Measurements from ENCODE around the gene CEP128.

The CEP128 gene

GRCh38 chr14:80537626-80538025, 403.9 kb downstream of the CEP128 start:
- no peak for DNase-seq

- no peak for DNase-seq
Observed at GRCh38 chr14:80536456-80536855, 405.1 kb downstream of the CEP128 start.

GRCh38 chr14:80535171-80535570, 406.4 kb downstream of the CEP128 start:
- DNase-seq, result no peak

GRCh38 chr14:80523518-80524117, 417.9 kb downstream of the CEP128 start:
- DNase-seq, result no peak

GRCh38 chr14:80522936-80523335, 418.6 kb downstream of the CEP128 start:
- DNase-seq, result no peak

- DNase-seq, result no peak
Observed at GRCh38 chr14:80522411-80522810, 419.1 kb downstream of the CEP128 start.

- DNase-seq, result no peak
Observed at GRCh38 chr14:80521456-80521855, 420.1 kb downstream of the CEP128 start.

GRCh38 chr14:80519002-80519401, 422.5 kb downstream of the CEP128 start:
- DNase-seq, result no peak

GRCh38 chr14:80518173-80518572, 423.4 kb downstream of the CEP128 start:
- no peak for DNase-seq

- DNase-seq, result no peak
Observed at GRCh38 chr14:80507292-80507869, 434.2 kb downstream of the CEP128 start.

GRCh38 chr14:80504781-80505180, 436.8 kb downstream of the CEP128 start:
- no peak for DNase-seq

- no peak for DNase-seq
Observed at GRCh38 chr14:80498533-80498932, 443.0 kb downstream of the CEP128 start.

- DNase-seq, result no peak
Observed at GRCh38 chr14:80496090-80496489, 445.4 kb downstream of the CEP128 start.

GRCh38 chr14:80494769-80495168, 446.8 kb downstream of the CEP128 start:
- no peak for DNase-seq

- DNase-seq, result no peak
Observed at GRCh38 chr14:80493620-80494019, 447.9 kb downstream of the CEP128 start.

- DNase-seq, result no peak
Observed at GRCh38 chr14:80491650-80492049, 449.9 kb downstream of the CEP128 start.

GRCh38 chr14:80491131-80491530, 450.4 kb downstream of the CEP128 start:
- no peak for DNase-seq

GRCh38 chr14:80489513-80489912, 452.0 kb downstream of the CEP128 start:
- no peak for DNase-seq

GRCh38 chr14:80485764-80486163, 455.8 kb downstream of the CEP128 start:
- DNase-seq, result no peak

- DNase-seq, result no peak
Observed at GRCh38 chr14:80483331-80483730, 458.2 kb downstream of the CEP128 start.

GRCh38 chr14:80477388-80478160, 464.0 kb downstream of the CEP128 start:
- no peak for DNase-seq

- no peak for DNase-seq
Observed at GRCh38 chr14:80475074-80475473, 466.5 kb downstream of the CEP128 start.

- DNase-seq, result no peak
Observed at GRCh38 chr14:80468331-80469122, 473.0 kb downstream of the CEP128 start.

Measured in inflammatory macrophage (primary cell).